Effector CD8-positive, alpha-beta T cell (primary cell): ENCODE data around the gene SPRR2D.
"Not testable (repeated sequence)": the region's sequence is repeated elsewhere in the genome, so short reads cannot be mapped to it uniquely, and the experiment has no call there.

Experiments used
- DNase-seq: peaks from one replicate; lab custom pipeline; 2025; lab: John Stamatoyannopoulos, UW

Gene SPRR2D

GRCh38 chr1:153011235-153011758 lies 29.6 kb downstream of the SPRR2D start:
- DNase-seq = not testable (repeated sequence)

DNA sequence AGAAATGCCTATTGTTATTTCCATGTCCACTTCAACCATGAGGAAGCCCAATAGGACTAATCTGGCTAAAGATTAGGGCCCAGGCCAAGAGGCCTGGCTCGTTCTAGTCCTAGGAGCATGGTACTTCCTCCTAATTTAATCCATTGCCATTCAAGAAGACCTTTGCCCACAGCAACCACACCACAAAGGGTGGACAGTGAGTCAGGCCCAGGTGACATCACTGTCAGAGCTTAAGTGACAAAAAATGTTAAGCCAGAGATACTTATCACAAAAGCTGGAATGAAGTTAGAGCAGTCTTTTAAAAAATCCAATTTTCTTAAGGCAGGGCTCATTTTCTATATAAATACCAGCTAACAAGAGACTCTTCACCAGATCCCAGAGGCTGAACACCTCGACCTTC lies 39.5 kb downstream of the SPRR2D start, which contains the start of gene SPRR3:
Gene SPRR3, plus strand, starts transcription at position 368 of the 400 bp plus-strand sequence. CDS start 1,272 bp downstream, outside the sequence.
- no peak for DNase-seq

DNA sequence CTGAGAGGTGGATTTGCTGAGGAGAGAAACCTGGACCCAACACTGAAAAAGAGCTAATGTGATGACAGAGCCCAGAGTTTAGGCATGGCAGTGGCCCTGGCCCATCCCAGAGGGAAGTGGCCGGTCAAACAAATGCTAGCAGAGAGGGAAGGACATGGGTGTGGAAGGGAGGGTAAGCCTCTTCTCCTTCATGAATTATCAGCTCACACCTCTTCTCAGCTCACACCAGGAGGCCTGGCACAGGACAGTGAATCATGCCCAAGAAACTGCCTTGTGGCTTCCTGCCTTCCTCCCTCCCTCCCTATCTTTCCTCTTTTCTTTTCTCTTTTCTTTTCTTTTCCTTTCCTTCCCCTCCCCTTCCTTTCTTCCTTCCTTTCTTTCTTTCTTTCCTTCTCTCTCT lies 40.6 kb downstream of the SPRR2D start:
- DNase-seq = no peak

GRCh38 chr1:152999818-153000217 lies 41.1 kb downstream of the SPRR2D start:
- no peak for DNase-seq

DNA sequence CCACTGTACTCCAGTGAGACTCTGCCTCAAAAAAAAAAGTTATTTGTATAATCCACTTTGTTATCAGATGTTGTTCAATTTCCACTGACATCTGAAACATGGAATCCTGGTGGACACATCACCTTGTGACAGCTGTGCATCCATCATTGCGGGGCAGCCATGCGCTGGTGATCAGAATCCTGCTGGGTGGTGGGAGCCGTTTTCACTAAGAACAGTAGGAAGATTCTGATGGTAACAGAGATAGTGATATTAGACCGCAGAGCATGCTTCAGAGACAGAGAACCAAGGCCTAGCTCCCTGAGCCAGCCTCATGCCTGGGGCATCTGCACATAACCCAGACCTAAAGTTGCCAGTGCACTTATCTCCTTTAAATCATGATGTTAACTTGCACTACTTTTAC lies 42.4 kb downstream of the SPRR2D start:
- no peak for DNase-seq

GRCh38 chr1:152997901-152998300 lies 43.0 kb downstream of the SPRR2D start:
- DNase-seq = no peak

GRCh38 chr1:152996633-152997400 lies 44.1 kb downstream of the SPRR2D start:
- DNase-seq = no peak

DNA sequence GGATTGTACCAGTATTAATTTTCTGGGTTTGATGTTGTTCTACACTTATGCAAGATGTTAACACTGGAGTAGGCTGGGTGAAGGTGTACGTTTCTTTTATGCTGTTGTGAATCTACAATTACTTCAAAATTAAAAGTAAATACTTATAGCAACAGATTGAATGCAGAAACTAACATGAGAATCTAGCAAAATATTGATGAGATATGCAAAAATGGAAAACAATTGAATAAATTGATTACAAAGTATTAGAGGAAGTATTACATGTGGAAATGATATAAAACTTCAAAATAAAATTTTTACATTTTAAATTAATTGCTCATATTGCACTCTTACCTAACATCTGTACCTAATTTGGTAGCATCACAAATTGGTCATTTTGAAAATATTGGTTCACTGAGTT lies 45.1 kb downstream of the SPRR2D start:
- DNase-seq = no peak

DNA sequence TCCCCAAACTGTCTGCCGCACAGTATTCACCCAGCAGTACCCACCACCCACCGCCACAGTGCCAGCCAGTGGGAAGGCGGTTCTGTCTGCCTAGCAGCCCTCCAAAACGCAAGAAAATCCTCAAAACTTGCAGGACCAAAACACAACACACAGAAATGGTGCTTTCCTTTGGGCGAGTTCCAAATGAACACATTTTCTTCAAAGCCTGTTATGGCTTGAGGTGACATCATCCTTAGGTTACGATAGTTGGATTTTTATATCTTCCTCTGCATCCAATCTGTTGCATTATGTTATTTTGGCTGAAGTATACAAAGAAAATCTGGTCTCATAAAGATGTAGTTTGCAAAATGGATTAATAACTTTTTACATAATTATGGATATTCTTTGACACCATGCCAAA lies 47.7 kb downstream of the SPRR2D start:
- DNase-seq = no peak
